GM18499 (cell line): Measurements from ENCODE around the gene CNTN2.

Experiments
- ATAC-seq: cut with Tn5 transposase; IDR thresholded peaks from one replicate; pipeline ENCODE4 v1.9.1; 2021; ENCODE audit warnings: moderate number of reproducible peaks; ENCODE audit not compliant: insufficient read depth, unreplicated experiment

Gene CNTN2

DNA sequence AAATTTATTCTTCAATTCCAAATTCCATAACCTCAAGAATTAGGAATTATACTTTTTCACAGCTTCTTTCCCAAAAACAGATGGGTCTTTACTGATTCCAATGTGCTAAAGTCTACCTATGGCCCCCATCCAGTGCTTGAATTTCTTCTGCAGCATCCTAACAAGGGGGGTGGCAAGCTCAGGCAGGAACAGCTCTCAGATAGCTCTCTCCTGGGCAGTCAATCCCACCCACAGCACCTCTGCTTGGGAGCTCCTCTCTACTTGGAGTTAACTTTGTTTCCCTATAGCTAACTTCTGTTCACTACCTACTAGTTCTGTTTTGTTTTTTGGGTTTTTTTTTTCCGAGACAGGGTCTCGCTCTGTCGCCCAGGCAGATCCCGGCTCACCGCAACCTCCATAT, 66.7 kb downstream of the CNTN2 start:
- ATAC-seq, result no peak

DNA sequence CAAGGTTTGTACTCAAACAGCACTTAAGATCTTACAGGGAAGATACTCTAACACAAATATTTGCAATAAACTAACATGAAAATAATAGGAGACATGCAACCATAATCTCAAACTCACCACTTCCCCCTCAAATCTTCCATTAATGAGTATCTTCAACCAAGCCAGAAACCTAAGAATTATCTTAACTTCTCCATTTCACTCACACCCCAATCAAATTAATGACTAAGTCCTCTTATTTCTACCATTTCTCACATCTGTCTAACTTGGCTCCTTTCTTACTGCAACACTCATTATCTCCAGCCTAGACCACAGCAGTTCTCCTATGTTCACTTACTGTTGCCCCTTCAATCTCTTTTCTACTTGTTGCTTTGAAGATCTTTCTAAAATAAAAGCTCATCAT, 68.3 kb downstream of the CNTN2 start:
- no peak for ATAC-seq

DNA sequence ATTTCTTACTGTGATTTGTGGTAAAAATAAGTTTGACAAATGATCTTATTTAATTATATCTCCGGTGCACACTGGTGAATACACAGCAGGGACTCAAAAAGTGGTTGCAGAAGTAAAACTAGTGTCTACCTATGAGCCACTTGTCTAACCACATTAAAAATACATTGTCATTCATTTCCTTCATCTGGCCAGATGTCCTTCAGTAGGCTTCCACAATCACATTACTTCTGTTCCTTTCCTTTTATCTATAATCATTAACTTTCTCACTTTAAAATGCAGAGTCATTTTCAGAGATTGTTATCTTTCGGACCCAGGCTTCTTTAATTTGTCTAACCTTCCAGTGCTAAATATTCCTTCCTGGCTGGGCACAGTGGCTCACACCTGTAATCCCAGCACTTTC, 75.7 kb downstream of the CNTN2 start:
- no peak for ATAC-seq

DNA sequence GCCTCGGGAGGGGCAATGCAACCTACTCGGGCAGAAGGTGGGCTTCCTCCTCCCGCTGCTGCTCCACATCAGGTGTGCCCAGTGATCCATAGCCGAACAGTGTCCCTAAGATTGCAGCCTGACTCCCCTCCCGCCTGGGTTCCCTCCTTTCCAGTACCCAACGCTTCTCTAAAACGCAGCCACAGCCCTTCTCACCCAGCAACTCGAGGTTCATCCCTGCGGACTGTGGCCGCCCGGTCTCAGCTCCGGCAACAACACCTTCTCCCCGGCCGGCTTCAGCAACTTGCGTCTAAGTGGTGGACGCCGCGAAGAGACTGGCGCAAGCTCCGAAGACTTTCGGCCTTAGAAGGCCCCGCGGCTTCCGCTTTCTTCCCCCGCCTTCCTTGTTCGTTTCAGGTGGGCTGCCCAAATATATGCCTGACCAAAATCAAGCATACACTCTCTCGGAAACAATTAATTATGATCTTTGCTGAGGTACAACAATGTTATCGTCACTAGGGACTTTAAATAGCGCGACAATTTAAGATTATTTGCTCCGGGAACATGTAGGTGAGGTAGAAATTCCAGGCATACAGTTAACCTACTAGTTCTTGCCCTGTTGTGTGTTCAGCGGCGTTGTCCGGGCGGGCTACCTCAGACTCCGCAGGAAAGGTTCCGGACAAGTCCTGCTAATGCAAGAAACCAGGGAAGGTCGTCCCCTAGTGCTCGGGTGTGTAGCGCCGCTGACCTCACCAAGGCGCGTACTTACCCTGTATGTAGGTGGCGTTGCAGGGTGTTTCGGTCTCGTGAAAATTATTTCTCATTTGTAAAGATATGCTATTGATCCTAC, 78.9 kb downstream of the CNTN2 start, which contains the start of gene RBBP5:
Gene RBBP5, minus strand, starts transcription at position 319 of the 829 bp plus-strand sequence. Its CDS starts 105 bp downstream, at position 214.
- peak; percentile 88 for ATAC-seq

DNA sequence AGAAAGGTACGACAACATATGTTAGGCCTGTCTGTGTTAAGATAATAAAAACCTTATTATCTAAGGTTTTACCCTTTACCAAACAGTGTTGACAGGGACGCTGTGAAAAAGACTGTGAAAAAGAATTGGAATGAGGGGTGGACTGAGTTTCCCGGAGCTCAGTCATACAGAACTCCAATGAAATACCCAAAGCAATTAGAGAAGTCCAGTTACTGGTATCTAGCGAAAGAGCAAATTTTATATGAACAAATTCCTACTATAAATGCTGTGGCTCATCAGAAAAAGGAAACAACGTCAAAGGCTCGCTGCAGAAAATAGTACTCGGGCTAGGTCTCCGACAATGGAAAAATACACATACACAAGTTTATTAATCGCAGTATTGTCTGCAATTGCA, 79.5 kb downstream of the CNTN2 start:
- no peak for ATAC-seq

DNA sequence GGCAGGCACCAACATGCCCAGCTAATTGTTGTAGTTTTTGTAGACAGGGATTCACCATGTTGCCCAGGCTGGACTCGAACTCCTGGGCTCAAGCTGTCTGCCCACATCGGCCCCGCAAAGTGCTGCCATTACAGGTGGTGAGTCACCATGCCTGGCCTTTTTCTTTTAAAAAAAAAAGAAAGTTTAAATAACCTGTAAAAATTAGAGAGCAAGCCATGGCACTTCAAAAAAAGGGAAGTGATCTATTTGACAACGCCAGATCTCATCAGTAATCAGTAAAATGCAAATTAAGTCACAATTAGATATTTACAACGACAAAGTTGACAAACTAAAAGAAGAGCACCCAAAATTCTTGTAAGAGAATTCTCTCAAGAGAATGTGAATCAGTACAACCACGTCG, 81.7 kb downstream of the CNTN2 start:
- no peak for ATAC-seq

DNA sequence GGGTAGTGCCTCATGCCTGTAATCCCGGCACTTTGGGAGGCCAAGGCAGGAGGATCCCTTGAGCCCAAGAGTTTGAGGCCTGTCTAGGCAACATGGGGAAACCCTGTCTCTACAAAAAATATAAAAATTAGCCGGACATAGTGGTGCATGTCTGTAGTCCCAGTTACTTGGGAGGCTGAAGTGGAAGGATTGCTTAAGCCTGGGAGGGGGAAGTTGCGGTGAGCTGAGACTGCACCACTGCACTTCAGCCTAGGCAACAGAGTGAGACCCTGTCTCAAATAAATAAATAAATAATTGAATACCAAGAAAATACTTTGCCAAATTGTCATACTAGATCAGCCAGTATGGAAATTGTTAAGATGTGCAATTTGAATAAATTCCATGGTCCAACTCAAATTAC, 84.6 kb downstream of the CNTN2 start:
- ATAC-seq, result no peak
